Hepatocyte (in vitro differentiated cells): ENCODE results near the gene ABI3BP.

Experiments used
- CTCF ChIP-seq: fragments of 200-600 bp; sonication (generic); IDR thresholded peaks from 2 replicates; pipeline ENCODE4 v1.5.1; 2016; ENCODE audit warnings: antibody characterized with exemption, mild to moderate bottlenecking; ENCODE audit not compliant: poor library complexity
- EZH2 ChIP-seq: fragments of 200-600 bp; sonication (generic); IDR thresholded peaks from 2 replicates; pipeline ENCODE4 v1.6.1; 2016; ENCODE audit warnings: antibody characterized with exemption, mild to moderate bottlenecking, borderline replicate concordance
- EZH2phosphoT487 ChIP-seq: fragments of 200-600 bp; sonication (generic); IDR thresholded peaks from one replicate; pipeline ENCODE4 v1.6.1; 2018; ENCODE audit warnings: antibody characterized with exemption, mild to moderate bottlenecking, low read depth, moderate library complexity; ENCODE audit not compliant: unreplicated experiment, severe bottlenecking

- TF ChIP-seq CTCF: no peak
- no peak for TF ChIP-seq EZH2
- no peak for TF ChIP-seq EZH2phosphoT487
Observed at GRCh38 chr3:100976611-100977010, 16.6 kb downstream of the ABI3BP start.
